GM19351 (cell line): ENCODE data around the gene ERGIC2.
"Not testable (repeated sequence)": the region's sequence is repeated elsewhere in the genome, so short reads cannot be mapped to it uniquely, and the experiment has no call there.

Source experiments
- ATAC-seq: cut with Tn5 transposase; IDR thresholded peaks from one replicate; pipeline ENCODE4 v1.9.1; 2021; ENCODE audit warnings: mild to moderate bottlenecking, moderate library complexity; ENCODE audit not compliant: unreplicated experiment

The ERGIC2 gene, protein sequence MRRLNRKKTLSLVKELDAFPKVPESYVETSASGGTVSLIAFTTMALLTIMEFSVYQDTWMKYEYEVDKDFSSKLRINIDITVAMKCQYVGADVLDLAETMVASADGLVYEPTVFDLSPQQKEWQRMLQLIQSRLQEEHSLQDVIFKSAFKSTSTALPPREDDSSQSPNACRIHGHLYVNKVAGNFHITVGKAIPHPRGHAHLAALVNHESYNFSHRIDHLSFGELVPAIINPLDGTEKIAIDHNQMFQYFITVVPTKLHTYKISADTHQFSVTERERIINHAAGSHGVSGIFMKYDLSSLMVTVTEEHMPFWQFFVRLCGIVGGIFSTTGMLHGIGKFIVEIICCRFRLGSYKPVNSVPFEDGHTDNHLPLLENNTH

DNA sequence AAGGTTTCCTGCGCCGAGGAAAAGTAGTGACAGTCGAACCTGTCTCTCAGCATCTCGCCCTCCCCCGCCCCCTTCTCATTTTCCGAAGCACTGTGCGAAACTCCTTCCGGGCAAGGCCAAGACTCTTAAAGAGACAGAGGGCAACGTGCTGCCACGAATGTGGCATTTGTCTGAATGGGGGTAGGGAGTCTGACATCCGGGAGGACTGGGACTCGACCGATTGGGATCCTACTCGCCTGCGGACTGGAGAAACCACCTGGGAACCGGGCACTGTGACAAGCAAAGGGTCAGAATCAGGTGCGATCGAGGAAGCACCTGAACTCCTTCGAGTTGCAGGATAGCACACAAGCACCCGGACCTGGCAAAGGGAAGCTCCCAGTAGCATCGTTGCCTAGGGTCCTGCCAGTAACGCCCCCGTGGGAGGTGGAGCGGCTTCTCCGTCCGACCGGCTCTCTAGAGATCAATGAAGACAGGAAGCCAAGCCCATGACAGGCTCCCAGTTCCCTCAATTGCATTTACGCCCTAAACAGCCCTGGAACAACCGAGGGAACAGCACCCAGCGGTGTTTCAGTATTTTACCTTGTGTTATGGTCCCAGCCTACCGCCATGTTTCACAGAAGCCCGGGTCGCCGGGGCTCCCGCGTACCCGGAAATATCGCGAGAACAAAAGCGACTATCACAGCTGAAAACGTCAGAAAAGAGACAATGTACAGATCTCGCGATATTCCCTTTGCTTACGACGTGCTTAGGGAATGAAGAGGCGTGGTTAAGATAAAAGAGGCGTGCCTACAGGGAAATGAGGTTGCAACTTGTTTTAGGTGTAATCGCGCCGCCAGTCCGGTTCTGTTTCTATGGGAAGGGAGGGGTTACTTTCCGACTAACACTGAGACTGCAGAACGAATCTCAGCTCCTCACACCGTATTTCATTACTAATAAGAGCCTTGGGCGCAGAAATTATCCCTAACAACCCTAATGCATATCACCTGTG lies at the start of gene ERGIC2:
Gene ERGIC2, minus strand, starts transcription at position 637 of the 988 bp plus-strand sequence. CDS start 9,539 bp downstream, outside the sequence.
- ATAC-seq: peak; percentile 95

DNA sequence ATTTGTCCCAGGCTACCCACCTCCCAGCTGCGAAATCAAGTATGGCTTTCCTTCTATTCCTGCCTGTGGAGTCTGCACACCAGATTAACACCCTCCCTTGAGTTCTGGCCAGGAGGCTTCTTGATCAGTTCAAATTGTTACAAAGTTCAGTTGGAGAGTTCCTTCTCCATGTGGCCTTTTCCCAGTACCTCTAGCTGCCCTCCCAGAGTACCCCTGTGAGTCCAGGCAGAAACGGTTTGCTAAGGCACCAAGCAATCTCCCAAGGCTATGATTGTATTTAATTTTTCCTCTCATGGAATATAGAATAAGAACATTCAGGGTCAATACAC lies 49.7 kb upstream of the ERGIC2 start:
- ATAC-seq: no peak

DNA sequence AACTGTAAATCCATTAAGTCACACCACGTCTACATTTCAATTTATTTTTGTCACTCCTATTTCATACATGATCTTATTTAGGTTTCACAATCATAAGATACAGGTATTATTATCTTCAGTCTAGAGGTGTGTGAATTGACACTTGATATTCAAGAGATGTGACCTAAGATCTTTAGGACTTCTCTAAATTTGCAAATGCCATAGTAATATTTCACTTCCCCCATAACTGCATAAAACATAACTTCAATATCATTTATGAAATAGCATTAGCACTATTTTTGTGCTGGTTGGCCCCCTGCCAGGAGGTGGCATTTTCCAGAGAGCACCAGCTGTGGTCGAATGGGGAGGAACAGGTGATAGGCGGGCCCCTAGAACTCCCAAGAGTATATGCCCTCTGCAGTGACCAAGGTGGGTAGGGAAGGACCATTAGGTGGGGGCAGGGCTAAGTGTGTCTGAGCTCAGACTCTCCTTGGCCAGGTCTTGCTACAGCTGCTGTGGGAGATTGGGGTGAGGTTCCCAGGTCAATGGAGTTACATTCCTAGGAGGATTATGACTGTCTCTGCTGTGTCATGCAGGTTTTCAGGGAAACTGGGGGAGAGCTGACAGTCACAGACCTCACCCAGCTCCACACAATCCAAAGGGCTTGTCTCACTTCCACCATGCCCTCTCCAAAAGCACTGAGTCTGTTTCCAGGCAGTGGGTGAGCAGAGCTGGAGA lies 49.2 kb upstream of the ERGIC2 start:
- ATAC-seq: no peak

DNA sequence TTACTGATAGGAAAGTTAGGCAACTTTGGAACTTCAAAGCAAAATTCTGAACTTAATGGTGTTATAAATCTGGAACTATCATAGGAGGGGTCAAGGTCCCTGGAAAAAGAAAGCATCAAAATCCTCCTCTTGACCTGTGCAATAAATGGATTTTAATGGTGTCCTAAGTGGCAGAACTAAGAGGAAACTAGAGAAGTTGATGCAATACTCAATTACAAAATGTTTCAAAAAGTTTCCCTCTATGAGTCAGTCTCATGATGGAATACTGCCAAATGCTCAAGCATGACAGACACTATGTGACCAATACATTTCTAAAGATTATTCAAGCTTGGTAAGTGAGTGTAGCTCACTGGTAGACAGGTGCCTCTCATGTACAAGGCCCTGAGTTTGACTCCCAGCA lies 47.7 kb upstream of the ERGIC2 start:
- peak; percentile 62 for ATAC-seq

DNA sequence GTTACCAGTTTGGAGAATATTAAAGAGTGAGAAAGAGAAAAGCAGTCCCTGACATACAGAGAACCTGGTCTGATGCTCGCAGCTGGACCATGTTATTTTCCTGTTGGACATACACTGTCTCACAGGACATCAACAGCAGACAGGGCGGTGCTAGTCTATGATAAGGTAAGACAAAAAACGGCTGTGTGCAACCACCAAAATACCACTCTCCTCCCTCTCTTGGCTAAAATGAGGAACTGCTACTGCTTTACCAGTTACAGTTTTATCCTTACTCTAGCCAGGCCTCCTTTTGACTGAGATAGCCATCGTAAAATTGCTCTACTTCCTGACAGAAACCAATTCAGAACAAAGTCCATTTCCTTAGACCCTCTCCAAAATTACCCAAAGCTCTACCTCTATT lies 47.0 kb upstream of the ERGIC2 start:
- peak; percentile 98 for ATAC-seq

DNA sequence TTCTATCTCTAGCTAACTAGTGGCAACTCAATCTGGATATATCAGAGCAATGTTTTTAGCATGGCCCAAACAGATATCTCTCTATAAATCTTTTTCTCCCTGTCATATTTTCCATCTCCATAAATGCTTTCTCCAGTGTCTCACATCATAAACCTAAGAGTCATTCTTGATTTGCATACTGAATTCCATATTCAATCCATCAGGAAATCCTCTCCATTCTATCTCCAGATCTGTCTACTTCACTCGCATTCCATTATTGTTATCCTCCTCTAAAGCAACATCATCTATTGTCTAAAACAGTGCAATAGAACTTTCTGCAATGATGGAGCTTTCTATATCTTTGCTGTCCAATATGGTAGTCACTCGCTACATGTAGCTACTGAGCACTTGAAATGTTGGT lies 45.5 kb upstream of the ERGIC2 start:
- ATAC-seq: no peak

DNA sequence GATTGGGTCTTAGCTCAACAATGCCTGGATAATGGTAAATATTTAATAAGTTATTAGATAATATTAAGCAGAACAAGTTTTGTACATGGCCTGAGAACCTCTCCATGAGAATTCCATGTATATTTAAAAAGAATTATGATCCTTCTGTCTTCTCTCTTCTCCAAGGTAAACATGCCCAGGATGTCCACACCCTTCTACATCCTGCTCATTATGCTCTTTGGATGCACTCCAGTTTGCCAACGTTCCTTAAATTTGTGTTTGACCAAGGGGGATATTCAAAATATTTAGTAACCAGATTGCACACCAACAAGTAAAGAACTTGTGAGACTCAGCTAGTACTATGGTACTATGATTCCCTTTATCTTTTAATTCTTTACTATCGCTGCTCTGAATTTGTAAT lies 44.8 kb upstream of the ERGIC2 start:
- ATAC-seq: no peak

DNA sequence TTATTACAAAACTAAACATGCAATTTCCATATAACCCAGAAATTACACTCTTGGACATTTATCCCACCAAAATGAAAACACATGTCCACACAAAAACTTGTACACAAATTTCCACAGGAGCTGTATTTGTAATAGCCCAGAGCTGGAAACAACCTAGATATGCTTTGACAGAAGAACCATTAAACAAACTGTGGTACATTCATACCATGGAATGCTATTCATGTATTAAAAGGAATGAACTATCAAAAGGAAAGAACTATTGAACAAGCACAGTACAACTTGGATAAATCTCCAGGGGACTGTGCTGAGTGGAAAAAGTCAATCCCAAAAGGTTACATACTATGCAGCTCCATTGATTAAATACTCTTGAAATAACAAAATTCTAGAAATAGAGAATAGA lies 35.8 kb upstream of the ERGIC2 start:
- ATAC-seq: no peak

DNA sequence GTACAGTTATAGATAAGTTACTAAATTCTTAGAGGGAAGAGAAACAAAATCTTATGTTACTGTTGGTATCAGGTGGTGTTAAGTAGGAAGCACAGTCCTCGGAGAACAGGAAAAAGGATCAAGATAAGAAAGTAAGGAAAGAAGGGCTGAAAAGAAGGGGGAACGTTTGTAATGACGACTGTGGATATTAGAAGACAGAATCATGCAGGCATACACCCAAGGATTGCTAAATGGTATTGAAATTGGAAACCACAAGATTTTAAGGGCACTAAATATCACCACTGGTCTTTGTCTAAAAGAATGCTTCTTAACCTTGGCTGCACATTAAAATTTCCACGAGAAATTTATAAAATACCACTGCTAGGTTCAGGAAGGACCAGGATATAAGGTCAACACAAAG lies 34.1 kb upstream of the ERGIC2 start:
- no peak for ATAC-seq

DNA sequence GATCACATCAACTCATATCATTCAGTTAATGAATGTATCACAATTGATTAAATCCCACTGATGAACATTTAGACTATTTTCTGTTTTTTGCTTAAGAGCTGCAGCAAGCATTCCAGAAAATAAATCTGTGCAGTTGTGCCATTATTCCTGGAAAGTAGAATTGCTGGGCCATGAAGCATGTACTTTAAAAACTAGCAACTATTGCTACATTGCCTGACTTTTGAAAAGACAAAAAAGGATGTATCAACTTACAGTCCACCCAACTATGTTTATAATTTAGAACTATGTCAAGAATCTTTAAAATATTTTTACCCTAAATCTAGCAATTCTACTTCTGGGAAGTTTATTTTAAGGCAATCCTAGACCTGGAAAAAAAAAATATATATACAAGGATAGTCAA lies 33.4 kb upstream of the ERGIC2 start:
- ATAC-seq: no peak

DNA sequence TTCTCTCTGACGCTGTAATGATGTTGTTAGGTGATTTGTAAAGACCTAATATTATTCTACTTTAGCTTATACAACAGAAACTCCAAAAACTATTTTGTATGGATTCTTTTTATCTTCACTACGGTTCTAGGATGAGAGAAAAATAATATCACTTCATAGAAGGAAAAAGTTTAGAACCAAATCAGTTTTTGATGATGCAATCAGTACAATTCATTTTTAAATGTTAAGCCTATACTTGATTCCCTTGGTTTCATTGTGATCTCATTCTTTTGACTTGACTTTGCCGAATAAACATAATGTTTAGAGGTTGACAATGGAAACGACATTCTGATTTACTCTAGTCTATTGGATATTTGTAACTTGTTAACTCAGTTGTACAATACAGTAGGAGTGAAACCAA lies 24.6 kb upstream of the ERGIC2 start:
- ATAC-seq: no peak

DNA sequence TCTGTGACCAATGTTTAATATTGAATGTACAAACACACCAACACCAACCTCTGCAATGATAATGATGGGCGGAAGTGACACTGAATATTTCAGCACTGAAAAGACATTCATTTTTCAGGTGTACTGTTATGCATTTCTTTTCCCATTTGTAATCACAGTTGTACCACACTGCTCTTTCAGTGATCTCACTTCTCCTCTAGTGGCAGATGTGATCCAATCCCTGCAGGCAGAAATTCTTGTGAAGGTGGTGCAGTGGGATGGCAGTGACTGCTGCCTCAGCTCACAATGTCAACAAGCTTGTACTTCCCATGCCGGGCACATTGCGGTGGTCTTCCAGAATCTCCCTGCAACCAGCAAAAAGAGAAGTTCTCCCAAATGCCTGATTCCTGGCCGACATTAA lies 23.0 kb upstream of the ERGIC2 start:
- ATAC-seq: no peak

DNA sequence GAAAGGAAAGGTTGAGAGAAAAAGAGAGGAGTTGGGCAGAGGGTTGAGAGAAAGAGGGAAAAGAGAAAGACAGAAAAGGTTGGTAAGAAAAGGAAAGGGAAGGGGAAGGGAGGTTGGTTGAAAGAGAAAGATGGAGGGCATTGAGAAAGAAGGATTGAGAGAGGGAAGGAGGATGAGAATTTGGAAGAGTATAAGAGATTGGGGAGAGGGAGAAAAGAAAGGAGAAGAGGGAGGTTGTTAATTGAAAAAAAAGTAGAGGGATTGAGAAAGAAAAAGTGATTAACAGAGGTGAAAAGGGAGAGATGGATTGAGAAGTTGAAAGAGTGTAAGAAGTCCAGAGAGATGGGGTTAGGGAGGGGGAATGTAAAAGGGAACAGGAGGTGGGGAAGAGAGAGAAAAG lies 21.5 kb upstream of the ERGIC2 start:
- ATAC-seq: no peak

DNA sequence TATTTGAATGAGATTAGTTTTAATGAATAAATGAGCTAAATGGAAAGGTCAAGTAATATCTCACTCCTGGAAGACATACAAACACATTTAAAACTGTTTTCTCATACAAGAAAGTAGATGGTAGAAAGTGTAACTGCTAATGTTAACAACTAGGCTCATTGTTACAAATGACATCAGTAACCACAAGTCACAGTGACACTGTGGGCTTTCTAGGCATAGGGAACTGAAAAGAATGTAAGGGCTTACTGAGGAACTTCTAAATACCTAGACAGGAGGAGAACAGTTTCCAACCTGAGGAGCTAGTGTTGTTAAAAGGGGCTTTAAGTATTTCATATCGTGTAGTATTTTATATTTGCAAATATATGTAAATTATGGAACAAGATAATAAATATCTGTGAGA lies 17.5 kb upstream of the ERGIC2 start:
- peak; percentile 97 for ATAC-seq

DNA sequence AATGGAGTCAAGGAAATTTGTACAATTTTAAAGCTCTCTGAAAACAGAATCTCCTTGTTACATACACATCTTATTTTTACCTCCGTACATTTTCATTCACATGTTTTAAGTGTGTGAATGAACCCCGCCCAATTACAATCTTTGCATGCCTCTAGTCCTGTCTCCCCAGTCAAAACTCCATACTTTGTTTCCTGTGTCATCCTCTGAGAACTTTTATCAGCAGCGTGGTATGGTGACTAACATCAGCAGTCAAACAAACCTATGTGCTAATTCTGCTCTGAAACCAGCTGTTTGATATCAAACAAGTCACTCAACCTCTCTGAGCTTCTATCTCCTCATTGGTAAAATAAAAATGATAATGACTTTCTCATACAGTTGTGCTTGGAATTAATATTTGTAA lies 15.8 kb upstream of the ERGIC2 start:
- ATAC-seq: no peak

DNA sequence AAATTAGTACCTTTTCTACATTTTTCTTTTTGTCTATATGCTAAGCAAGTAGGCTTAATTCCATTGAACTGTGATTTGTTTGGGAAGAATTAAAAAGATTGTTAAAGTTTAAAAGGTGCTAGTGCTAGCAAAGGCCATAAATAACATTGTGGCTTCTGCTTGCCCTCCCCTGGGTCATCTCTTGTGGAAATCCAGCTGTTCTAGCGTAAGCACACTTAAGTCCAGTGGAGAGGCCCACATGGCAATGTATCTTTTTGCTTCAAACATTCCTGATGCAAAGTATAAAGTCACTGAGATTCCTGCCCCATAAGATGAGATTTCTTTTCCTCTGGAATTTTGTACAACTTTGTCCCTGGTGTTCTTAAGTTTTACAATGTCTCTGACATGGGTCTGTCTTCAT lies 14.4 kb upstream of the ERGIC2 start:
- ATAC-seq: no peak

DNA sequence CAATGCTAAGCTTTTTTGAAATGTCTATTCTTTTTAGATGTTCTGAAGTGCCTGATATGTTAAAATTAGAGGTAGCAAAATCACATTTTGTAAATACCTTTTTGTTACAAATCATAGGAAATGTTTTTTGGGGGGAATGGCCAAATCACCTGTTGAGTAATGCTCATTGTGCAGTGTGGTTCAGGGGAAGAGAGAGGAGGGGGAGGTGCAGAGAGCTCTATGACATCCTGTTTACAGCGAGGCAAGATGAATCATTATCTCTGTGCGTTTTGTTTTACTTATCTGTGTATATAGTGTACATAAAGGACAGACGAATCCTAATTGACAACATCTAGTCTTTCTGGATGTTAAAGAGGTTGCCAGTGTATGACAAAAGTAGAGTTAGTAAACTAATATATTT lies 9.4 kb upstream of the ERGIC2 start:
- ATAC-seq: not testable (repeated sequence)

DNA sequence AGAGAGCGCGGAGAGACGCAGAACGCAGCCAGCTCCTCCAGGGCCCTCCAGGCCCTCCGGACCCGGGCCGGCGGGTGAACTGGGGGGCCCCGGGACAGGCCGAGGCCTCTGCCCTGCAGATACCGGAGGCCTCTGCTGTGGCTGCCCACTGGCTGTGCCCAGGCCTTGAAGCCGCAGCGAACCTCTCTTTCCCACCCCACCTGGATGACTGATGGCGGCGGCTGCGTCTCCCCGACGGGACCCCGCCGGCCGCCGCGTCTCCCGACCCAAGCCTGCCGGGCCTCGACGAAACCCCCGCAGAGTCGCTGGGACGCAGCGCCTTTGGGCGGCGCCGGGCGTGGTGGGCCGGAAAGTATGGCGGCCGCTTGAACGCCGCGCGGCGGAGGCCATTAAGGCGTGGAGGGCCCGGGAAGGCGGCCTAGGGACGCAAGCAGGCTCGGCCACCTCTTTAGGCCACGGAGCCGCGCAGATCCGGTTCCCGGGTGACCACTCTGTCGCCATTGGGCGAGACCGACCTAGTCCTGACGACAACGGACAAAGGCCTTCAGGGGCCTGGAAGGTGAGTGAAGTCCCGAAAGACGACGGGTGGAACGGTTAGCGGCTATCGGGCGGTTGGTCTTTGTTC lies 8.4 kb upstream of the ERGIC2 start:
- ATAC-seq: no peak

DNA sequence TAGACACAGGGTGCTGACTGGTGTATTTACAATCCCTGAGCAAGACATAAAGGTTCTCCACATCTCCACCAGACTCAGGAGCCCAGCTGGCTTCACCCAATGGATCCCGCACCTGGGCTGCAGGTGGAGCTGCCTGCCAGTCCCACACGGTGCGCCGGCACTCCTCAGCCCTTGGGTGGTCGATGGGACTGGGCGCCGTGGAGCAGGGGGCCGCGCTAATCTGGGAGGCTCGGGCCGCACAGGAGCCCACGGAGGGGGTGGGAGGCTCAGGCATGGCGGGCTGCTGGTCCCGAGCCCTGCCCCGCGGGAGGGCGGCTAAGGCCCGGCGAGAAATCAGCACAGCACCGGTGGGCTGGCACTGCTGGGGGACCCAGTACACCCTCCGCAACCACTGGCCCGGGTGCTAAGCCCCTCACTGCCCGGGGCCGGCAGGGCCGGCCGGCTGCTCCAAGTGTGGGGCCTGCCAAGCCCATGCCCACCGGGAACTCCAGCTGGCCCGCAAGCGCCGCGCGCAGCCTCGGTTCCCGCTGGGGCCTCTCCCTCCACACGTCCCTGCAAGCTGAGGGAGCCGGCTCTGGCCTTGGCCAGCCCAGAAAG lies 5.2 kb upstream of the ERGIC2 start:
- not testable (repeated sequence) for ATAC-seq

DNA sequence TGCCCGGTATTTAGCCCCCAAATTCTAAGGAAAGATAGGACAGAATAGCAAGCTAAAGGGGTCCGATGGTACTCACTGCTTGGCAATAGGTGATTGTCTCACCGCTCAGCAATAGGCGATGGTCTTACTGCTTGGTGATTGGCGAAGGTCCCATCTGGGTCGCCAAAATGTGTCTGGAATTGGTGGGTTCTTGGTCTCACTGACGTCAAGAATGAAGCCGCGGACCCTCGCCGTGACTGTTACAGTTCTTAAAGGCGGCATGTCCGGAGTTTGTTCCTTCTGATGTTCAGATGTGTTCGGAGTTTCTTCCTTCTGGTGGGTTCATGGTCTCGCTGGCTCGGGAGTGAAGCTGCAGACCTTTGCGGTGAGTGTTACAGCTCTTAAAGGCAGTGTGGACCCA lies 4.2 kb upstream of the ERGIC2 start:
- not testable (repeated sequence) for ATAC-seq

DNA sequence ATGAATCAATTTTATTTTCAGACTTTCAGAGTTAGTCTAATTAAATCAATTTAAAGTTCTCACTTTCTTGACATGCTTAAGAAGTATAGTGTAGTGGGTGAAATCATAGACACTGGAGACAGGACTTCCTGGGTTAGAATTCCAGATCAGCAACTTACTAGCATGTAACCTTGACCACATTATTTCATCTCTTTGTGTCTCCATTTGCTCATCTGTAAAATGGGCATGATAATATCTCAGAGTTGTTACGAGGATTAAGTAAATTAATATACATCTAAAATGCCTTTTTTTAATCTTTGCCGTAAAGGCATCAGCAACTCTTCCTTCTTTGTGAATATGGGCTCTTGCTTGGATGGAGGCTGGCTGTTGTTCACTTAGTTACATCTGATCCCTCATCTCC lies 1.3 kb upstream of the ERGIC2 start:
- ATAC-seq: no peak
